ENCODE data around the gene SRXN1. TPM values are rescaled to one million over a fixed set of nuclear protein-coding genes. Genes with fewer than 3 reads are reported as not detected.

SRXN1 gene
- total RNA-seq, 2 donors from 2014 or later = 41.8 to 65.4 TPM

DNA sequence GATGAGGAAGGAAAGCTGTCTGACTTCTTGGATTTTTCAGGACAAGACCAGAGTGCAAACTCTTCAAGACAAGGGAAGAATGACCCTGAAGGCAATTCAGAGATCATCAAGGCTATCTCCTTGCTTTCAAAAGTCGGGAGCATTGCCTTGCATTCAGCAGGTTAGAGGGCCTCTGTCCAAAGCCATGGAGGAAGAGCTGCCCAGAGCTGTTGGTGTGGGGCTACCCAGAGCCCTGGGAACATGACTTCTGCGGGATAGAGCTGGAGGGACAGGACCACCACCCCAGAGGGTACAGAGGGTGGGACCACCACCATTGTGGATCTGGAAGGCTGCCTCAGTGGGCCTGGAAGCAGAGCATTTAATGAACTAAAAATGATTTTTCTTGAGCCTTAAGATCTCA lies 5.2 kb upstream of the SRXN1 start:
- H3K4me1 ChIP-seq = peaks cover 0 to 10% of the 10 kb centered on the region in 2 donors

DNA sequence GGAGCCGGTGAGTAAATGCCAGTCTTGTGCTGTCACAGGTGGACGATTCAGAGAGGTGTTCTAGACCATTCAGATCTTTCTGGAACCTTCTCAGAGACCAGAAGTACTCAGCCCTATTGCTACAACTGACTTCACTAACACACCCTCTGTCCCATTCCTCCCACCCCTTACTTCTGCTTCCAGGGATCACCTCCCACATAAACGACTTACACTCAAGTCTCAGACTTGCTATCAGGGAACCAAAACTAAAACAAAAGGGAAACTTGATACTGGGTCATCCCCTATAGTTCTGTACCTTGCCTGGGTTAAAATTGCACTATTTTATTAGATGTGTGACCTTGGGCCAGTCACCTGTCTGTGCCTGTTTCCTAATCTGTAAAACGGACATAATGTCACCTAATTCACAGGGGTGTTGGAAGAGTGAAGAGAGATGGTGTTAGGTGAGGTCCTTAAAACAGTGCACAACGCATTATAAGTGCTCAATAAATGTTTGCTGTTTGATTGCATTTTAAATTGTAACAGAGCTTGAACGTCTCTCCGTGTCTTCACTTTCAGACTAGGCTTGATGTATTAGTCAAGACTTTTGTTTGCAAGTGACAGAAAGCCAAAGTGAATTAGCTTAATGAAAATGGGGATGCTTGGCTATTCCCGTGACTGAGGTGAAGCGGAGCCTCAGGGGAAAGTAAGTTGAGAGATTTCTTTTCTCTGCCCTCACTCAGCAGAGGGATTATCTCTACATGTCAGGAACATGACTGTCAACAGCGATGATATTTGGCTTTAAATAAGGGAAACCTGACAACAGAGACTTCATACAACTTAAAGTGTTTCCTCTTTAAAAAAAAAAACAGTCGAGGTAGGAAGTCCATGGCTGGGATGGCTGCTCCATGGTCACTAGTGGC lies 3.0 kb upstream of the SRXN1 start:
- H3K27me3 ChIP-seq = no peaks in the 10 kb centered on the region
- DNase-seq (ENCODE audit: low spot score) = no peak
- no peak overlapping the region for H3K4me3 ChIP-seq
- peaks cover 0 to 28% of the 10 kb centered on the region in 2 donors for H3K4me1 ChIP-seq
- no peaks in the 10 kb centered on the region for H3K36me3 ChIP-seq
- H3K9me3 ChIP-seq = no peaks in the 10 kb centered on the region
- H3K27ac ChIP-seq = no peak overlapping the region
- TF ChIP-seq, protein P1, sequence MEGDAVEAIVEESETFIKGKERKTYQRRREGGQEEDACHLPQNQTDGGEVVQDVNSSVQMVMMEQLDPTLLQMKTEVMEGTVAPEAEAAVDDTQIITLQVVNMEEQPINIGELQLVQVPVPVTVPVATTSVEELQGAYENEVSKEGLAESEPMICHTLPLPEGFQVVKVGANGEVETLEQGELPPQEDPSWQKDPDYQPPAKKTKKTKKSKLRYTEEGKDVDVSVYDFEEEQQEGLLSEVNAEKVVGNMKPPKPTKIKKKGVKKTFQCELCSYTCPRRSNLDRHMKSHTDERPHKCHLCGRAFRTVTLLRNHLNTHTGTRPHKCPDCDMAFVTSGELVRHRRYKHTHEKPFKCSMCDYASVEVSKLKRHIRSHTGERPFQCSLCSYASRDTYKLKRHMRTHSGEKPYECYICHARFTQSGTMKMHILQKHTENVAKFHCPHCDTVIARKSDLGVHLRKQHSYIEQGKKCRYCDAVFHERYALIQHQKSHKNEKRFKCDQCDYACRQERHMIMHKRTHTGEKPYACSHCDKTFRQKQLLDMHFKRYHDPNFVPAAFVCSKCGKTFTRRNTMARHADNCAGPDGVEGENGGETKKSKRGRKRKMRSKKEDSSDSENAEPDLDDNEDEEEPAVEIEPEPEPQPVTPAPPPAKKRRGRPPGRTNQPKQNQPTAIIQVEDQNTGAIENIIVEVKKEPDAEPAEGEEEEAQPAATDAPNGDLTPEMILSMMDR (IDR thresholded peaks at IDR 0.05) = no peak

More for the DNA sequence above, 5.2 kb upstream of the SRXN1 start:
- Histone ChIP-seq H3K27ac (no peak overlapping the region), H3K9me3 (no peaks in the 10 kb centered on the region), H3K4me3 (no peak overlapping the region), H3K36me3 (no peaks in the 10 kb centered on the region), H3K27me3 (peaks cover 9 to 12% of the 10 kb centered on the region in 2 donors)
- TF ChIP-seq, protein P1 (IDR thresholded peaks at IDR 0.05) = no peak
- DNase-seq (ENCODE audit: low spot score) = no peak

DNA sequence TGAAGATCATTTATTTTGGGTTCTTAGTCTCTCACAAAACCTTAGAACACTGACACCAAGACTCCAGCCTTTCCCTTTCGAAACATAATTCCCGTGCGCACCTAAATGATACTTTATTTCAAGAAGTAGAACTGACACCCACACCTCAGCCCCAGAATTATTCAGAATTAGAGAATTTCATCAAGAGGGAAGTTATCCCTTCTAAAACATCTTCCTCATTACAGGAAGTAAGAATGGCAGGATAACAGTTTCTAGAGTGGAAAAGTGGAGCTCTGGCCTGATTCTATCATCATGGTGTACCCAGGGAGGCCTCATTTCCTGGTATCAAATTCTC lies 1.4 kb upstream of the SRXN1 start:
- no peak overlapping the region for H3K4me3 ChIP-seq
- DNase-seq (ENCODE audit: low spot score) = no peak
- peak overlapping the region; percentile 91 to 95 for H3K27ac ChIP-seq
- TF ChIP-seq, protein P1 (IDR thresholded peaks at IDR 0.05) = no peak
- peaks cover 0 to 29% of the 10 kb centered on the region in 2 donors for H3K4me1 ChIP-seq
- no peaks in the 10 kb centered on the region for H3K9me3 ChIP-seq
- H3K36me3 ChIP-seq = peaks cover 16% of the 10 kb centered on the region
- H3K27me3 ChIP-seq = no peaks in the 10 kb centered on the region

DNA sequence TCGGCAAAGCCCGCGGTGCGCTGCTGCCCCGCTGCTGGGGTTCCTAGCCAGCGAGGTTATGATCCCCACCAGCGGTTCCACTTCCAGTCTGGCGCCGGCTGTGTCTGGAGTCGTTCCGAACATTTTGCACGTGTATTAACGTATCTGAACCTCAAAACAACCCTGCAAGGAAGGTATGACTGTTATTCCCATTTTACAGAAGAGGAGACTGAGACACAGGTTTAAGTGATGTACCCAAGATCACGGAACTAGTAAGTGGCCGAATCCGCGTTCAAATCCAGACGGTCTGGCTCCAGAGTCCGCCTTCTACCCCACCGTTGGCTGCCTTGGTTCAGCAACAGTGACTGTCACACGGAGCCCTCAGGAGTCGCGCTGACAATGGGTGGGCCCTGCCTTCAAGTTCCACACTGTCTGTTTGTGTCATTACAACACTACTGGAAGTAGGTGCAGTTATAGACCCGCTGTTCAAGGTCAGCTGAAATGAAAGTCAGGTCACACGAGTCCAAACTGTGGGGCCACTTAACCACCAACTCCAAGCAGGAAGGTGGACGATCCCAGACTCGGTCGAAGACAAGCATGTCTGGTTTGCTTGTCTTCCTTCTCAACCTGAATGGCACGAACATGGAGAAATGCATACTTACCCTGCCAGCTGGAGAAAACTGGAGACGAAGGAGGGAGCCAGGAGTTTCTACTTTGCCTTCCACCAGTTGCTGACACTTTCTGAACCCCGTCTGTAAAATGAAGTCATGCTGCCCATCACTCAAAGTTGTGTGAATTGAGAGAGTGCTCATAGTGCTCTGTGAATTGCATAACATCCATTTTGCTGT lies 803 bp upstream of the SRXN1 start:
- H3K4me3 ChIP-seq = peak overlapping the region; percentile 72 to 82
- H3K9me3 ChIP-seq = no peaks in the 10 kb centered on the region
- TF ChIP-seq, protein P1 (IDR thresholded peaks at IDR 0.05) = no peak
- H3K27me3 ChIP-seq = no peaks in the 10 kb centered on the region
- peak overlapping the region; percentile 91 to 95 for H3K27ac ChIP-seq
- DNase-seq (ENCODE audit: low spot score) = no peak
- peaks cover 0 to 29% of the 10 kb centered on the region in 2 donors for H3K4me1 ChIP-seq
- peaks cover 22% of the 10 kb centered on the region for H3K36me3 ChIP-seq

DNA sequence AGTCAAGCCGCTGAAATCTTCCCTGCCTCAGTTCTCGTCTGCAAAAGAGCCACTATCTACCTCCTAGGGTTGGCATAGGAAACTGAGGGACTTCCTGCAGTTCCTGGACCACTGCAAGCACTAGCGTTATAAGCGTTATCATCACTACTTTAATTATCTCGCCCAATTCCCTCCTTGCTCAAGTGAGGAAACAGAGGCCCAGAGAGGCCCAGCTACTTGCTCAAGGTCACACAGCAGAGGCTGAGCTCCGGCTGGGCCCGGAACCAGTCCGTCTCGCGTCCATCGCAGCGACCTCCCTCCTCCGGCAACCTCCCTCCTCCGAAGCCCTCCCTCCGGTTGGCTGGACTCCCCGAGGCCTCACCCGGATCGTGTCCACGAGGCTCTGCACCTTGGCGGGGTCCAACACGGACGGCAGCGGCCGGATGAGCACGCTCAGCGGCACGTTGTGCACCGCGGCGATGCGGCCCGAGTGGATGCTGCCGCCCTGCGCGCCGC lies 338 bp downstream of the SRXN1 start:
- Histone ChIP-seq H3K4me1 (peaks cover 0 to 29% of the 10 kb centered on the region in 2 donors), H3K27ac (peak overlapping the region; percentile 91 to 95), H3K36me3 (peaks cover 33% of the 10 kb centered on the region), H3K27me3 (no peaks in the 10 kb centered on the region), H3K4me3 (peak overlapping the region; percentile 72 to 82), H3K9me3 (peaks cover 0 to 4% of the 10 kb centered on the region in 2 donors)
- TF ChIP-seq, protein P1 (IDR thresholded peaks at IDR 0.05) = no peak
- no peak for DNase-seq (ENCODE audit: low spot score)
